NCI-H345 (cell line): ENCODE results near the gene TAF4.

Experiments used
- DNase-seq: peaks from one replicate; lab custom pipeline; 2025; lab: John Stamatoyannopoulos, UW

The TAF4 gene

DNA sequence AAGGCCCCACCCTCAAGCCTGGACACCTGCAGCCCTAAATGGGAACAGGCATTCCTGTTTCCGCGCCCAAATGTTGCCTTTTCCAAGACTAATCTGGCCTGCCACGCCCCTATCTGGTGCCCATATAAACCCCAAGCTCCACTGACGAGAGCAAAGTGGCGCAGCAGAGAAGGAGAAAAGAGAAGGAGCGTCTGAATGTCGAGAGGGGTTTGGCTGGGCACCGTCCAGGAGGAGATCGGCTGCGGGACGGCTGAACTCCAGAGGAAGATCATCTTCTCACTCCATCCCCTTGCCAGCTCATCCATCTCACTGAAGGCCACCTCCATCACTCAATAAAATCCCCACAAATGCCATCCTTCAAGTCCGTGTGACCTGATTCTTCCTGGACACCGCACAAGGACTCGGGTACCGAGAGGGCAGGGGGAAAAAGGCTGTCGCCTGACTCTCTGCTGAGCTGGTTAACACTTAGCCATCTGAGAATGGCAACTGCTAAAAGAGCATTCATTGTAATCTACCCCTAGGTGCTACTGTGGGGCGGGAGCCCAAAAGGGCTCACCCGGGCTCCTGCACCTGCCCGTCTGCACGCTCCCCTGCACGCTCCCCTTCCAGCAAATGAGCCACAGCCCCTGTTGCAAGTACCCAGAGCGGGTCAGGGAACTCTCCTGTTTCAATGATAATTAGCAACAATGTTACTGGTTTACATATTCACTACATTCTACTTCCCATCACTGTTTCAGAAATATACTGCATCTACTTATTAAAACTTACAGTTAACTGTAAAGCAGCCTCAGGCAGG, 23.5 kb downstream of the TAF4 start:
- no peak for DNase-seq

DNA sequence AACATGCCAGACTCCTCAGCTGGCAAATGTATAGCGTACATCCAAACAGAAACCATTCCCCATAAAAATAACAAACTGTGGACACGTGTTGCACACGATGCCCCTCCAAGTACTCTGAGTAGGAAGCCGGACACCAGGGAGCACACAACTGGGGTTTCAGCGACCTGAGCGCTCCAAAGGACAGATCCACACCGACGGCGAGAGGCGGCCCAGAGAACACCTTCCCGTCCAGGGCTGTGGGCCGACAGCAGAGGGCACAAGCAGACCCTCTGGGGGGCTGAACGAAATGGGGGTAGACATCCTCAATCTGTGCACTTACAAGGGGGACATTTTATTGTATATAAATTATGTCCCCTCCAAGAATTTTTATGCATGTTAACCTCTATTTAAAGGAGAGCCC, 24.7 kb downstream of the TAF4 start:
- DNase-seq = no peak

GRCh38 chr20:62040381-62040922, 25.2 kb downstream of the TAF4 start:
- DNase-seq = no peak

DNA sequence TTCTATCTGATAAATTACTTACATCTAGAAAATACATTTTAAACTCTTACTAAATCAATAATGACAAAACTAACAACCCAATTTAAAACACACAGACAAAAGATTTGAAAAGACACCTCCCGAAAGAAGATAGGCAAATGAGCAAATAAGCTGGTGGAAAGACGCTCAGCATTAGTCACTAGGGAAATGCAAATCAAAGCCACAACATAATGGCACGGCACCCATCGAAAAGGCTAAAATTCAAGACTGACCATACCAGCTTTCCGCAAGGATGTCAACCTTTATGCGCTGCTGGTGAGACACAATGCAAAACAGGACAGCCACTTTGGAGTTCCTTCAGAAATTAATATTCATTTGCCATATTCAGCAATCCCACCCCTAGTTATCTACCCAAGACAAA, 25.9 kb downstream of the TAF4 start:
- DNase-seq = no peak

DNA sequence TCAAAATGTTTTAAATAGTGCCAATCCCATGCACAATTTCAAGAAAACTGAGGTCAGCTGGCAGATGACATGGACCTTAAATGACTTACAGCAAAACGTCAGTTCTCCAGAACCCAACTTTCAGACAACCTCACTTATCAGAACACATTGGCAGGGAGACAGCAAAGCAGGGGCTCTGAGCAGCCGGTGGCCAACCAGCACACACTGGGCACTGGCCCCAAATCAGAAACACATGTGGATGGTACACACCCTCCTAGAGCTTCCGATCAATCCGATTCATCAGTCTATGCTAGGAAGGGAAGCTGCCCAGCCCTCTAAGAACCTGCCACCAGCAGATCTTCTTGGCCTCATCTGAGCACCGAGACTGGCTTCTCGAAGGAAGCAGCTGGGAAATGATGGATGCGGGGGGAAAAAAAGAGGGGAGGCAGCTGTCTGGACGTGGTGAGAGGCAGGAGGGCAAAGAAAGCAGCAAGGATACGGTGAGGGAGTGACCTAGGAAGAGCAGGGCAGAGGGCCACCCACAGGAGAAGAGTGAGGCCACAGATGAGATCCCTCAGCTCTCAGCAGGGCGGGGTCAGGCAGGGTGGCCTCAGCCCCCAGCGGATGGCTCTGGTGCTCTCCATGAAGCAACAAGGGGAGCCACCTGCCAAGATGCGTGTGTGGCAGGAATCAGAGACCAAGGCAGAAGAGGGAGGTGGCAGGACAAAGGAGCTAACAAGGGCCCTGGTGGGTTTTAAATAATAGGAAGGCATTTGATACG, 32.9 kb downstream of the TAF4 start:
- DNase-seq = no peak

DNA sequence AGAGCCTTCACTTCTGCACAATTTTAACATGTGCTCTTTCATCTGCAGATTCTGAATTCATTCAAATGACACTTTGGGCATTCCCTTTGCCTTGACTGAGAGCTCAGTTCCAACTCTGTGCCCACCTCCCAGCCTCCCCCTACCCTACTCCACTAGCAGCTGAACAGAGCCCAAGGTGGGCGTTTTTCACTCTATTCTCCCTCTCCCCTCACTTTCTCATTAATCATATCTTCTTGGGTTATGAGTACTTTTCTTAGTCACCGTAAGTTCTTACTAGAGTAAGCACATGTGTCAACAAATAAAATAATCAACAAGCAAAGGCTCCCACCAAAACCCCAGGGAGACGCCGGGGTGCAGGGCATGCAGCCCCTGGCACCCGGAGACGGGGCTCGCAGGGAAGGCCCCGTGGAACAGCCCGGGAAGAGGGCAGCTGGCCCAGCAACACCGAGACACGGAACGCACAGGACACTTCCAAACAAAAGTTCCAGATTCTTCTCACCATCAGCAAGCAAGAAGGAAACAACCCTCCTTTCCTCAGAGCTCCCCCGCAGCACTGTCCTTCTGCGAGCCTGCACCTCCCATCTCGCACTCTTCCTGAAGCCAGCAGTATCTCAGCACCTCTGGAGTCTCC, 34.1 kb downstream of the TAF4 start:
- no peak for DNase-seq

- DNase-seq = no peak
These were observed 34.7 kb downstream of the TAF4 start for GRCh38 chr20:62030834-62031434.

- no peak for DNase-seq
These were observed 35.3 kb downstream of the TAF4 start for GRCh38 chr20:62030357-62030756.

DNA sequence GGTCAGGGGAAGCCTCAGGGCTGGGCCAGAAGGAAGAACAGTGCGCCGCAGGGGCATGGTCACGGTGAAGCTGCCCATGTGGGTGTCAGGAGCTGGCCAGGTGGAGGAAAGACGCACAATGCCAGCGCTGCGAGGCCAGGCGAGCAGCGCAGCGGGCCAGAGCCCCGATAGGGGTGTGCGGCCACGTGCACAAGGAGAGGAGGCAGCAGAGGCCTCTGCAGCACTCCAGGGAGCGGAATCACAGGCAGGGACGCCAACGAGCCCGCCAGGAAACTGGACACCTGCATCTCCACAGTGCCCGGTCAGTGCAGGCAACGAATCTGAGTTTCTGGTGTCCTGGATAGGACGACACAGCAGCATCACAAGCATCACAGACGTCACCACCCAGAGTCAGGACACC, 35.7 kb downstream of the TAF4 start:
- no peak for DNase-seq

GRCh38 chr20:62029296-62029695, 36.4 kb downstream of the TAF4 start:
- no peak for DNase-seq

DNA sequence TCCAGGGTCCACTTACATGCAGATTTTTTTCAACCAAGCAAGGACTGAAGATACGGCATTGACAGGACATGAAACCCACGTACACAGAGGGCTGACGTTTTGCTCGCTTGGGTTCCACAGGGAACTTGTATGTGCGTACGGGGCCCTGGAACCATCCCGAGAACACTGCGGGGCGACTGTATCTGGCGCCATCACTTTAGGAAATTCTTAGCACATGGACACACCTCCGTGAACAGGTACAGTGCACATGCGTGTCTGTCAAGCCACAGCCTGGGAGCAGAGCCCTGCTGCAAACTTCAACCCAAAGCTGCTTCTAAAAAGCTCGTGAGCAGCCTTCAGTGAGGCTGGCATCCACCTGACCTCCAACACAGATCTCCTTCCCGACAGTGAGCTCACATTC, 37.3 kb downstream of the TAF4 start:
- DNase-seq = no peak

- no peak for DNase-seq
These were observed 37.9 kb downstream of the TAF4 start for GRCh38 chr20:62027698-62028321.

DNA sequence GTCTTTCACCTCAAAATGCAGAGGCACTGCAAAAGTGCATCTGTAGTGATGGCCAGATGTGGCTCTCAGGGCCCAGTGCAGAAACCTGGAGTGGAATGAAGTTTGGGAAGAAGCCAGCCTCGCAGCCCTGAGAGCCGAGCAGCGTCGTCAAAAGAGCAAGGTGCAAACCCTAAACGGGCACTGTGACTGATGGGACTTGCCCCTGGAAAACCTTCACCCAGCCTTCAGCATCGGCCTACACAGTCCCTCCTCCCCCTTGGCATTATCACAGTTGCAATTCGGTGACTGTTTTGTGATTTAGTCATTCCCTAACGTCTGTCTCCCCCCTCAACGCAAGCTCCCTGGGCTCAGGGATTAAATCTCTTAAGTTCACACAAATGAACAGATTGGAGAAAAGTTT, 38.6 kb downstream of the TAF4 start:
- DNase-seq = no peak

DNA sequence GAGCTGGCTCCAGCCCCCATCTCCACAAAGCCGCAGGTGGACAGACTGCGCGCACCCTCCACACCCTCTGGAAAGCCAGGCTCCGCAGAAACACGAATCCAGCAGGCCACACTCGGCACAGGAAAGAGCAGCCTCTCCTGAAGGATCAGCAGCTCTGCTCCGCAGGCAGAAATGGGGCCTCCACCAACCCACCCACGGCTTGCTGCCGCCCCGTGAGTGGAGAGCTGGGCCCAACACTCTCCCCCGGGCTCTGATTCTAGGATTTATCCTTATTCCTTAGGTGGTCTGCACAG, 39.2 kb downstream of the TAF4 start:
- DNase-seq = no peak

DNA sequence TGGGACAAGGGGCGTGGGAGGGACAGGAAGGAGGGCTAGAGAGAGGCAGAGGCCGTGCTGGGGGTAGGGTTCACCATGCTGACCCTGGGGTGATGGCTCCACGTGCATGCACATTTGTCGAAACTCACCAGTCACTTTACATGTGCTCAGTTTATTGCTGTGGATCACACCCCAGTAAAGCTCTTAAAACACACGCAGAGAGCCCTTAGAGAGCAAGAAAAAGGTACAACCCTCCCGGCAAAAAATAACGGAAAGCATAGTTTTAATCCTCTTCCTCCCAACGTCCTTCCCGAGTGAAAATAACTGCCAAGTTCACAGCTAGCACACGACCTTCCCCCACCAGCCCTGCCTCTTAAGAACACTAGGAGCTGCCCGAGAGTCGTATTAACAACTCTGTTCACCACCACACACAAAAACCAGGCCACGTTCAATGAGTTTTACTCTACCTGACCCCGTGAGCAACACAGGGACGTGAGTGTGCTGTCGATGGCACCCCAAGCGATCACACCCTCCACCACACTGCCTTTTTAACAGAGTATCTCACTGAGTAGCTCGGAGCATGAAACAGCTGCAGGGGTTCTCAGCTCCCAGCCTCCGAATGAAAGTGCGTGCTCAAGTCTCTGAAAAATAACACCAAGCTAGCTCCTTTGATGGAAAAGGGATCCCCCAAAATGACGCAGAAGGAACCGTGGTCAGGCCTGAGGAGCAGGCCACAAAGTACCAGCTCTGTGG, 39.7 kb downstream of the TAF4 start:
- no peak for DNase-seq

GRCh38 chr20:62025394-62025793, 40.3 kb downstream of the TAF4 start:
- DNase-seq = no peak

DNA sequence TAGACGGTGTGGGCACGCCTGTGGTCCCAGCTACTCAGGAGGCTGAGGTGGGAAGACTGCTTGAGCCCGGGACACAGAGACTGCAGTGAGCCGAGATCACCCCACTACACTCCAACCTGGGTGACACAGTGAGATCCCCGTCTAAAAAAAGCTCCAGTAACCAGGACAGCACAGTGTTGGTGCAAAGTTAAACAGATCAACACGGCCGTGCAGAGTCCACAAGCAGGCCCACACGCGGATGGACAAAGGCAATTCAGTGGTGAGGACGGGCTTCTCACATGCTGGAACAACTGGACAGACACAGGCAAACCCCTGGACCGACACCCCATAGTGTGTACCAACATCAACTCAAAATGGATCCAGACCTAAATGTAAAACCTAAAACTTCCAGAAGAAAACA, 41.7 kb downstream of the TAF4 start:
- DNase-seq = no peak

GRCh38 chr20:62022575-62023139, 43.0 kb downstream of the TAF4 start:
- DNase-seq = no peak

DNA sequence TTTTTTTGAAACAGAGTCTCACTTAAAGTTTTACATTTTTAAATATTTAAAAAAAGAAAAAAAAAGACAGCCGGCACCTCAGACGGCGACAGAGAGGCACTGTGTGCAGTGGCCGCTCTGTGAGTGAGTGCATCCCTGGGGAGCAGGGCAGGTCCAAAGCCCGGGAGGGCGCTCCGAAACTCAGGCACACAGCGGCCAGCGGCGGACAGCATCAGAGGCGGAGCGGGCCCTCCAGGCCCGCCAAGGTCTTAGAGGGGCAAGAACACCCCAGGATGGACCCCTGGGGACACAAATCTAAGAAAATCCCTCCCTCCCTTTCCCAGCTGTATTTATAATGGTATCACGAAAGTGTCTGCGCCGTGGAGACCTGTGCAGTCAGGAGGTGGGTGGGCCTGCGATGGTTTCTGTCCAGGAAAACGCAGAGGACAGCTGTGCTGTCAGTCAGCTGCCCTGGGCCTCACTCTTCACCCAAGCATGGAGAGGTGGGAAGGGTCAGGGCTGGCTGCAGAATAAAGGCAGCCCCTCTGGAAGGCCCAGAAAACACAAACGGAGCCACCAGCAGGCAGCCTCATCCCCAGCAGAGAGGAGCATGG, 43.8 kb downstream of the TAF4 start:
- DNase-seq = no peak

DNA sequence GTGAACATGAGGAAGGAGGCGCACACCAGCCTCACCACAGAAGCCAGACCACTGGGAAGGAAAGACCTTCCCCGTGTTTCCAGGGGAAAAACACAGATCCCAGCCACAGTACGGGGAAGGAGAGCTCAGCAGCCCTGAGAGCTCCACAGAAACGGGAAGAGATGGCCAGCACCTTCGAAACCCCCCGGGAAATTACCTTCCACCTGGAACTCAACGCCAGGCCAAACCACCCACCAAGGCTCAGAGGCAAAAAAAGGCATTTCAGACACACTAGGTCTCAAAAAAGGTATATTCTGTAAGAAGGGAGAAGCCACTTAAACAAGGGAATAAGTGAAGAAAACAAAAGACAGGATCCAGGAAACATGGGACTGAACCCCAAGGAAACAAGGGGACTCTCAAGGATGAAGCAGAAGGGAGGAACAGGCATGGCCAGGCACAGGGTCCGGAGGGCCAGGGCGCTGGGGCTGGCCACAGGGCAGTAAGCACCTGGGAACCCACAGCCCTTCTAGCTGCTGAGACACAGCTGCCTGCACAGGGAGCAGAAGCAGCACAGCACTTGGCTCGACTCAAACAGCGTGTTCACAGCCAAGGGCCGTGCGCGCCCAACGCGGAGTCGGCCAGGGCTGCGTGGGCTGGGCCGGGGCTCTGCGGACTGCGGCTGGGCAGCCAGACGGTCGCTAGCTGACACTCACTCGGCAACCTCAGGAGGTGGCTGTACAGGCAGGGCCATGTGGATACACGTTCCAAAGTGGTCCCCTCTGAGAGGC, 44.6 kb downstream of the TAF4 start:
- no peak for DNase-seq
